Thoracic aorta (tissue), 2 donors: Measurements from ENCODE around the gene RAC3. TPM values are rescaled to one million over a fixed set of nuclear protein-coding genes. Genes with fewer than 3 reads are reported as not detected.

Experiments used
- ATAC-seq: fragments of 150-250 bp; one replicate; pipeline ENCODE4 v1.8.0; 2017; ENCODE audit warnings: low read depth; ENCODE audit not compliant: insufficient number of reproducible peaks, low FRiP score
- DNase-seq: peaks from one replicate; pipeline ENCODE4 v3.0.0-alpha.2; 2020; ENCODE audit warnings: low spot score
- H3K27ac ChIP-seq, 2 donors: fragments of 200-600 bp; sonication (generic); 1 replicate in 1 of 2; 2 replicates in 1 of 2; pipeline ENCODE4 v1.5.1; 2016; ENCODE audit warnings: mild to moderate bottlenecking in 2 of 2, moderate library complexity in 2 of 2
- H3K27me3 ChIP-seq: fragments of 200-600 bp; sonication (generic); replicated peaks from 2 replicates; pipeline ENCODE4 v1.6.0; 2016; ENCODE audit warnings: mild to moderate bottlenecking; ENCODE audit not compliant: insufficient read depth
- H3K36me3 ChIP-seq: fragments of 200-600 bp; sonication (generic); one replicate; pipeline ENCODE4 v1.5.1; 2016
- H3K4me1 ChIP-seq, 2 donors: fragments of 200-600 bp; sonication (generic); 1 replicate in 1 of 2; 2 replicates in 1 of 2; pipeline versions ENCODE4 v1.5.1 to v1.6.0; 2016; ENCODE audit warnings: low read depth in 2 of 2, mild to moderate bottlenecking in 1 of 2; ENCODE audit not compliant: control insufficient read depth in 1 of 2
- H3K4me3 ChIP-seq: fragments of 200-600 bp; sonication (generic); 2 replicates; pipeline ENCODE4 v1.5.1; 2016; ENCODE audit warnings: mild to moderate bottlenecking
- H3K9me3 ChIP-seq: fragments of 200-600 bp; sonication (generic); 2 replicates; pipeline ENCODE4 v1.5.1; 2016
- CTCF ChIP-seq: fragments of 200-600 bp; sonication (generic); IDR thresholded peaks from one replicate; pipeline ENCODE4 v1.5.1; 2019; ENCODE audit warnings: antibody characterized with exemption
- total RNA-seq, 2 donors: library from RNA; depleted of rRNA; stranded (reverse); fragments of >200 nt; gene quantifications; one replicate each; pipeline versions ENCODE4 v1.1.0 to v1.2.3, GENCODE V29; 2016

The RAC3 gene
- total RNA-seq, 2 donors from 2014 or later, result 1.8 TPM; not detected in 1

- ATAC-seq, result no peak
- Histone ChIP-seq H3K4me1 (no peaks in the 10 kb centered on the region), H3K27me3 (no peaks in the 10 kb centered on the region), H3K9me3 (no peaks in the 10 kb centered on the region), H3K27ac (no peak overlapping the region), H3K36me3 (peaks cover 55% of the 10 kb centered on the region), H3K4me3 (no peak overlapping the region)
- DNase-seq, result no peak
- TF ChIP-seq CTCF, result no peak
Measured at GRCh38 chr17:82080789-82081464, 49.4 kb downstream of the RAC3 start.

GRCh38 chr17:82081546-82081945, 50.1 kb downstream of the RAC3 start:
- no peak for DNase-seq
- Histone ChIP-seq H3K4me3 (no peak overlapping the region), H3K27ac (no peak overlapping the region), H3K36me3 (peaks cover 62% of the 10 kb centered on the region), H3K27me3 (no peaks in the 10 kb centered on the region), H3K4me1 (no peaks in the 10 kb centered on the region), H3K9me3 (no peaks in the 10 kb centered on the region)
- ATAC-seq, result no peak
- TF ChIP-seq CTCF, result no peak

GRCh38 chr17:82081966-82082365, 50.5 kb downstream of the RAC3 start:
- Histone ChIP-seq H3K27ac (no peak overlapping the region), H3K36me3 (peaks cover 66% of the 10 kb centered on the region), H3K4me3 (no peak overlapping the region), H3K9me3 (no peaks in the 10 kb centered on the region), H3K27me3 (no peaks in the 10 kb centered on the region), H3K4me1 (no peaks in the 10 kb centered on the region)
- DNase-seq, result no peak
- ATAC-seq, result no peak
- no peak for TF ChIP-seq CTCF

GRCh38 chr17:82082456-82082855, 51.0 kb downstream of the RAC3 start:
- H3K4me1 ChIP-seq, result no peaks in the 10 kb centered on the region
- no peak for ATAC-seq
- TF ChIP-seq CTCF, result no peak
- no peaks in the 10 kb centered on the region for H3K27me3 ChIP-seq
- H3K9me3 ChIP-seq, result no peaks in the 10 kb centered on the region
- peaks cover 69% of the 10 kb centered on the region for H3K36me3 ChIP-seq
- no peak overlapping the region for H3K27ac ChIP-seq
- DNase-seq, result no peak
- H3K4me3 ChIP-seq, result no peak overlapping the region

- TF ChIP-seq CTCF, result no peak
- Histone ChIP-seq H3K36me3 (peaks cover 75% of the 10 kb centered on the region), H3K9me3 (no peaks in the 10 kb centered on the region), H3K4me3 (no peak overlapping the region), H3K4me1 (no peaks in the 10 kb centered on the region), H3K27ac (no peak overlapping the region), H3K27me3 (no peaks in the 10 kb centered on the region)
- DNase-seq, result no peak
- no peak for ATAC-seq
Measured at GRCh38 chr17:82083009-82083408, 51.5 kb downstream of the RAC3 start.

Other genes starting within 250 kb of the RAC3 start
- not detected for gene GCGR, start 227.5 kb upstream of the RAC3 start, total RNA-seq
- 100 to 1,000 TPM in 1 of 2 donors, 10 to 100 TPM in 1; 57.5 to 116 TPM for gene MCRIP1, start 198.4 kb upstream of the RAC3 start, total RNA-seq
- gene PPP1R27, start 196.6 kb upstream of the RAC3 start, total RNA-seq, result not detected
- 100 to 1,000 TPM; 515 to 655 TPM for gene P4HB, start 171.1 kb upstream of the RAC3 start, total RNA-seq
- gene ARHGDIA, start 160.3 kb upstream of the RAC3 start, total RNA-seq, result 100 to 1,000 TPM; 206 to 324 TPM
- 10 to 100 TPM; 43.8 to 51.4 TPM for gene ALYREF, start 140.1 kb upstream of the RAC3 start, total RNA-seq
- gene ANAPC11, start 140.0 kb upstream of the RAC3 start, total RNA-seq, result 100 to 1,000 TPM in 1 of 2 donors, 10 to 100 TPM in 1; 94.1 to 120 TPM
- gene NPB, start 129.4 kb upstream of the RAC3 start, total RNA-seq, result 1 to 10 TPM in 1 of 2 donors, under 1 TPM in 1; 0.35 to 2.6 TPM
- gene PCYT2, start 120.3 kb upstream of the RAC3 start, total RNA-seq, result 10 to 100 TPM; 13.6 to 81.9 TPM
- 10 to 100 TPM; 15.8 to 41.3 TPM for gene SIRT7, start 113.5 kb upstream of the RAC3 start, total RNA-seq
- 10 to 100 TPM; 29.8 to 32.1 TPM for gene MAFG, start 103.9 kb upstream of the RAC3 start, total RNA-seq
- gene PYCR1, start 94.4 kb upstream of the RAC3 start, total RNA-seq, result 10 to 100 TPM; 14.4 to 15.0 TPM
- not detected for gene MYADML2, start 84.4 kb upstream of the RAC3 start, total RNA-seq
- gene NOTUM, start 70.5 kb upstream of the RAC3 start, total RNA-seq, result not detected
- gene ASPSCR1, start 54.0 kb upstream of the RAC3 start, total RNA-seq, result 10 to 100 TPM; 20.6 to 41.3 TPM
- gene CENPX, start 8.8 kb upstream of the RAC3 start, total RNA-seq, result 10 to 100 TPM; 31.4 to 40.4 TPM
- 10 to 100 TPM in 1 of 2 donors, 1 to 10 TPM in 1; 6.1 to 14.2 TPM for gene LRRC45, start 8.4 kb upstream of the RAC3 start, total RNA-seq
- 10 to 100 TPM; 33.9 to 87.1 TPM for gene DCXR, start 6.0 kb downstream of the RAC3 start, total RNA-seq
- gene RFNG, start 20.1 kb downstream of the RAC3 start, total RNA-seq, result 10 to 100 TPM; 39.9 to 45.3 TPM
- gene GPS1, start 20.2 kb downstream of the RAC3 start, total RNA-seq, result 10 to 100 TPM; 43.2 to 91.9 TPM
- 10 to 100 TPM; 77.3 to 88.9 TPM for gene DUS1L, start 34.1 kb downstream of the RAC3 start, total RNA-seq
- 10 to 100 TPM; 49.6 to 50.9 TPM for gene FASN, start 66.6 kb downstream of the RAC3 start, total RNA-seq
- 10 to 100 TPM; 19.4 to 58.1 TPM for gene CCDC57, start 181.2 kb downstream of the RAC3 start, total RNA-seq
- 100 to 1,000 TPM in 1 of 2 donors, 10 to 100 TPM in 1; 76.0 to 113 TPM for gene SLC16A3, start 197.4 kb downstream of the RAC3 start, total RNA-seq
- 10 to 100 TPM; 69.5 to 71.9 TPM for gene CSNK1D, start 242.0 kb downstream of the RAC3 start, total RNA-seq